CD4-positive, alpha-beta T cell treated with Interleukin-6 at 100 ng/mL for 8 hours (primary cell): ENCODE data around the gene EXD2.
"Not testable (repeated sequence)": the region's sequence is repeated elsewhere in the genome, so short reads cannot be mapped to it uniquely, and the experiment has no call there.

Experiments
- DNase-seq: peaks from one replicate; pipeline ENCODE4 v3.0.0-alpha.2; 2020; ENCODE audit warnings: mixed read lengths, low spot score

EXD2 gene

DNA sequence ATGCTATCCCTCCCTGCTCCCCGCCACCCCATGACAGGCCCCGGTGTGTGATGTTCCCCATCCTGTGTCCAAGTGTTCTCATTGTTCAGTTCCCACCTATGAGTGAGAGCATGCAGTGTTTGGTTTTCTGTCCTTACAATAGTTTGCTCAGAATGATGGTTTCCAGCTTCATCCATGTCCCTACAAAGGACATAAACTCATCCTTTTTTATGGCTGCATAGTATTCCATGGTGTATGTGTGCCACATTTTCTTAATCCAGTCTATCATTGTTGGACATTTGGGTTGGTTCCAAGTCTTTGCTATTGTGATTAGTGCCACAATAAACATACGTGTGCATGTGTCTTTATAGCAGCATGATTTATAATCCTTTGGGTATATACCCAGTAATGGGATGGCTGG is 86.1 kb downstream of the EXD2 start:
- DNase-seq, result not testable (repeated sequence)

DNA sequence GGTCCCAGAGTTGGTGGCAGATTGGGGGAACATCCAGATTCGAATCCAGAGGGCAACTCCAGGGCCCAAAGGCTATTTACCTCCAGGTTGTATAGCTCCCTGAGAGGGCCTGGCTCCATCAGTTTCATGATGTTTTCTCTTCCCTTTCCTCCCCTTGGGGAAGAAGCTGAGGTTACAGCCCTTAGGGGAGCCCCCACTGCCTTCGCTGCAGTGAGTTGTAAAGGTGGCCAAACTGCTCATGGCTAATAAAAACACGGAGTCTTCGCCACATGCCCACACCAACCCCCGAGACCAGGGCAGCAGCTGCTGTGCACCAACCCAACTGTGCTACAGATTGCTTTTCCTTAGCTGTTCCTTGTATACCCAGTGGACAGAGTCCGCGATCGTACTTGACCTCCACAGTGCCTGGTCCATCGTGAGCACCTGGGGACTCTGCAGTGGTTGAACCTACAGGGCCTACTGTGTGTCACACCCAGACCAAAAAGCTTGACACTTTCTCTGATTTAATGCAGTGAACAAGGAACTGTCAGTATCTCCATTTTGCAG is 89.5 kb downstream of the EXD2 start:
- no peak for DNase-seq

DNA sequence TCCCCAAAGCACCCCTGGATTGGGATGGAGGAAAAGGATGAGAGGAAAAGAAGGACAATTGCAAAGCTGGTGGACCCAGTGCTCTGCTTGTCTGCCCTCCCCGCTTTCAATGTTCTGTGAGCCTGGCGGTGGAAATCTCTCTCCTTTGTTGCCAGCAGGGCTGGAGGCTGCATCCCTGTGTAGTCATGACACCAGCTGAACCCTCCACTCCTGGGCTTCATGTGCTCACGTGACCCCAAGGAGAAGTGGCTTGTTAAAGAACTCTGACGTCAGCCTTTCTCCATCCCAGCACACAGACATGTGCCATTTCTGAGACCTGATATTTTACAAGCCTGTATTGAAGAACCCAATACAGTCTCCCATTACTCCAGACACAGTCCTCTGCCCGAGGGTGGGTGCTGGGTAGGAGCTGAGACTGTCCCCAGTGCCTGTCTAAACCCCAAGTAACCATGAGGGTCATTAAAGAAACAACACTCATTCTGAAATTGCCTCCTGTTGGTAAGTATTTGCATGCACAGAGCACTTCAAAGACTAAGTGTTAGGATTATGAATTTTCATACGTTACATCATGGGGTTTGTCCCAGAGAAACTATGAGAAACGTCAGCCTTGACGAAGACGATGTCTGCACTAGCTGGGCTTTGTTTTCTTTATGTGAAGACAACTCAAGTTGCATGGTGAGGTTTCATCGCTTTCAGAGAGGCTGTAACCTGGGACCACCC is 90.3 kb downstream of the EXD2 start:
- no peak for DNase-seq

DNA sequence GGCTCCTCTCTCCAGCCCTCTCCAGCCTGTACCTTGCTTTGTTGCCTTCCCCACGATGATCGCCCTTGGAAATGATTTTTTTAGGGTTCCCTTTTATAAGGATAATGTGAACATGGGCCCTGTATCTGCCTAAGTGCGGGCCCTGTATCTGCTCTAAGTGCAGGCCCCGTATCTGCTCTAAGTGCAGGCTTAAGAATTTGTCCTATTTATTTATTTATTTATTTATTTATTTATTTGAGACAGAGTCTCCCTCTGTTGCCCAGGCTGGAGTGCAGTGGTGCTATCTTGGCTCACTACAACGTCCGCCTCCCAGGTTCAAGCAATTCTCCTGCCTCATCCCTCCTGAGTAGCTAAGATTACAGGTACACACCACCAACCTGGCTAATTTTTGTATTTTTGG is 91.2 kb downstream of the EXD2 start:
- DNase-seq, result no peak

DNA sequence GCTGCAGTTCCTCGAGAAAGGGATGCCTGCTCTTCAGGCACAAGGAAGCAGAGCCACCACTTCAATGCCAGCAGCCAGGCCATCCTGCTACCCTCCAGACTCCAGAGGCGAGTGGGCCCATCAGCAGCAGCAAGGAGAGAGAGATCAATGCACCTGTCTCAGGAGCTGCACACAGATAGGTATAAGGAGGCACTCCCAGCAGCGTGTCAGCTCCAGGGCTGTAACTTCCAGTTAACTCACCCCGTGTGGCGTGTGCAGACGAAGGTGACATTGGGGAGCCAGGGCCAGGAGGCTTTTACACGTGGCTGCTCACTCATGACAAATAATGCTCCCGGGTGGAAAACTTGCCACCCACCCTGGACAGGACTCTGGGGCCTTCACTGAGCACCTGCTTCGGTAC is 92.9 kb downstream of the EXD2 start:
- DNase-seq, result no peak

DNA sequence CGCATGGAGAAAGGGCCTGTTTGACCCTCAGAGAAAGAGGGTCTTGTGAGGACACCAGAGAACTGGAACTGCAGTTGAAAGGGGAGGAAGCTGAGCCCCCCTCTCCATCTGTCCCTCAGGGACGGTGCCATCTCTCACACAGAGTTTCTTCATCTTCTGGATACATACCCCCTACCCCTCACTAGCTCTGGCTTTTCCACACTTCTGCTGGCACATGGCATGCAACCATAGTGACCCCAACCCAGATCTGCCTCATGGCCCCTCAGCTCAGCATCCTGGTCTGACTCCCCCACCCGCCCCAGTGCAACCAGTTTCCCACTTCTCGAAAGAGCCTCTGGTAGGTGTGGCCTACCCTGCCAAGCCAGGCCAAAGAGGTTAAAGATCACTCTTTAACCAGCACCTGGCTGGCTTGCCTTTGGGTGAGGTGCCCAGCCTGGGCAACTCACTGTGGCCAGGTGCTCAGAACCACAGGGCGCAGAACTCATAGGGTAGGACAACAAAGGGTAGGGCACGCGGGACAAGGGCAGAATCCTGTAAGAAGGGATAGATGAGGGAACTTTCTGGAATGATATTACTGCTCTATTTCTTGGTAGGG is 94.5 kb downstream of the EXD2 start:
- no peak for DNase-seq

DNA sequence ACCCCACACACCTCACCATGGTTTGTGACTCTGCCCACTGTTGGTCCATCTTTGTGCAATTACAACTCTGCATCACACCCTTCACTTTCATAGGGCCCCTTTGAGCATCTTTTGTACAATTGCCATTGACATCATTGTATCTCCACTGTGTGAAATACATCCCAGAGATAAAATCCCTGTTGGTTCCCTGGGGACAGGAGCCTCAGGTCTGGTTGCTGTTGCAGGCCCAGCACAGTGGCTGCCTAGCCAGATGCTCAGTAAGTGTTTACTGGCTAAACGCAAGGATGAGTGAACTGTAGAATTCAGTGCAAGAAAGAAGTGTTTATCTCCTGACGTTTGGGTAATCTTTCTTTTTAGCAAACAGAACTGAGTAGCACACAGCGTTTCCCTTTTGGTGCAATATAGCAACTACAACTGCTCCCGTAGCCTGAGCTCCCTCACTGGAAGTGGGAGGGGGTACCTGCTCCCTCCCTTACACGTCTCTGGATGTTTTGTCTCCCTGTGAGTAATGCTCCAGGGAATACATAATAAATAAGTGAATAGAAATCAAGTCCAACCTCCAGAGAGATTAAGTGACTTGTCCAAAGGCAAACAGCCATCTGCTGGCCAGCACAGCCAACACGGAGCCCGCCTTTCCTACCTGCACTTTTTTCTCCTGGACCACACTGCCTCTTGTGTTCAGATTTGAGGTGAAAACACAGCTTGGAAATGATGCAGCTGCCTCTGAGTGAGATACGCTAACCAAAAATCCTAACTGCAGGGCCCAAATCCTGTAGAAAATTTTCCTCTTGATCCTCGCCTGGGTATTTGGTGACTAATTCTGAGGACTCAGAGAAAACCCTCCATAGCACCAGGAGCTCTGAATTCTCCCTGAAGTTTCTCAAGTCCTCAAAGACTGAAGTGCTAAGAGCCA is 96.1 kb downstream of the EXD2 start:
- DNase-seq, result no peak

DNA sequence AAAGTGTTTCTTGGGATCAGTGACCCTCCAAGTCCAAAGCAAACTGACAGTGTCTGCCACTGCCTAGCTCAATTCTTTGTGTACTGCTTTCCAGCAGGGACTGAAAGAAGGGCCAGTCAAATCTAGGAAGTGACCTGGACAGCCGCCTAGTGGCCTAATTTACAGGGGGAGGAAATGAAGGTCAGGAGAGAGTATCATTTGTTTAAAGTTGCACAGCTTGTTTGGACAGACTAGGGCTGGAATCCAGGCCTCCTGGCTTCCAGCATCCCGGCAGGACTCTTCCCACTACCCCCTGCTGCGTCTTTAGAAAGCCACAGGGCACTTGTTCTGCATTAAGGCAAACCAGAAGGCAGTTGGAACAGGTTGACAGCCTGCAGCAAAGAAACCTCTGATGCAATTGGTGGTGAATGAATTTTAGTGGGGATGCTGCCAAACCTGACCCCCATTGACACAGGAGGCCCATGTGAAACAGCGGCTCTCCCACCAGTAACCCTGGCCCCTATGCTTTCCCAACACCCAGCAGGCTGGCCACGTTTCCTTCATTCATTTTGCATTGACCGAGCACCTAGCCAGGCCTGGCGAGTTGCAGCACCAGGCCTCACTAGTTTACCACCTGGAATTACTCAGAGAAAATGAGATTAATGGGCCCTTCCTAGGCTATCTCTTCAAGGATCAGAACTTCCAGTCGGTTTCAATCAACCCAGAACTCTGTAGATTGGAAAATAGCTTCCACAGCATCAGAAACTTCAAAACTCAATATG is 96.9 kb downstream of the EXD2 start:
- no peak for DNase-seq

DNA sequence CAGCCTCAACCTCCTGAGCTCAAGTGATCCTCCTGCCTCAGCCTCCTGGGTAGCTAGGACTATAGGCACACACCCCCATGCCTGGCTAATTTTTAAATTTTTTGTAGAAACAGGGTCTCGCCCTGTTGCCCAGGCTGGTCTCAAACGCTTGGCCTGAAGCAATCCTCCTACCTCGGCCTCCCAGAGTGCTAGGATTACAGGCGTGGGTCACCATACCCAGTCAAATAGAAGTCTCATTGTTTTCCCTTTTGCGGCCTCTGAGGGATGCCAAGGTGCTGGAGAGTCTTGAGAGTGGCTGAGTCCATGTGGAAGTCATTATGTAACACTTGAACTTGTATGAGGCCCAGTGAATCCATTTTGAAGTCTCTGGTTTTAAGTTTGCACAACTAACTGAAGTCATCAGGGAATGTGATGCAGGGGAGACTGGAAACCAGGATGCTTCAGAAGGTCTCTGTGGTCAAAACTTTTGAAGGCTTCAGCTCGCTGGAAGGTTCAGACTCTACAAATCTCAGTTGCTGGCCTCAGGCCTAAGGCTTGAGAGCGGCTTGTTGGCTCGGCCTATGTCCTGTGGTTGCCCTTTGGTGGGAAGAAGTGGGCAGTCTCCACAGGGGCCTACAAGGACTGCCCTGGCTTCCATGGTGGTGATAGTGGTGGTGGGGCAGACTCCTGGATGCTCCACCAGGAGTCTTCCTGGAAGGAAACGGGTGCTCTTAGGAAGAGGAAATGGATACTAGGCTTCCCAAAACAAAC is 97.8 kb downstream of the EXD2 start:
- no peak for DNase-seq

DNA sequence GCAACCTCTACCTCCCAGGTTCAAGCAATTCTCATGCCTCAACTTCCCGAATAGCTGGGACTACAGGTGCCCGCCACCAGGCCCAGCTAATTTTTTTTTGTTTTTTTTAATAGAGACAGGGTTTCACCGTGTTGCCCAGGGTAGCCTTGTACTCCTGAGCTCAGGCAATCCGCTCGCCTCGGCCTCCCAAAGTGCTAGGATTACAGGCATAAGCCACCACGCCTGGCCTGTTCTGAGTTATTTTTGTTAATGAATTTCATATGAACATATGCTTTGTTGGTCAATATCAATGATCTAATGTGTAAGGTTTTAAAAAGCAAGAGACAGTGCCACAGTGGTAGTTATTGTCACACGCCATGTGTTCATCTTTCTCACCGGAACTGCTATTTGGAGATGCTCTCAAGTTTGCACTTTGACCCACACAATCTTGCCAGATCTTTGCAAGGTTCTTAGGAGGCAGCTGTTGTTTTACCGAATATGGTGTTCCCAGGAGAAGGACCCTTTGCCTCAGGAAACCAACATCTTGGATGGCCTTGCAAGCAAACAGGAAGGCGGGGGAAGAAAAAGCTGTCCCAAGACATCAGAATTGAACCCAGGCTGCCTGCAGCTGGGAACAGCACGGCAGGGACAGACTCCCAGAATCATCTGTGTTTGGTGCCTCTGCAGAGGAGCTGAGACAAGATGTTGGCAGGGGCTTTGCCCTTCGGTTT is 98.7 kb downstream of the EXD2 start:
- no peak for DNase-seq

DNA sequence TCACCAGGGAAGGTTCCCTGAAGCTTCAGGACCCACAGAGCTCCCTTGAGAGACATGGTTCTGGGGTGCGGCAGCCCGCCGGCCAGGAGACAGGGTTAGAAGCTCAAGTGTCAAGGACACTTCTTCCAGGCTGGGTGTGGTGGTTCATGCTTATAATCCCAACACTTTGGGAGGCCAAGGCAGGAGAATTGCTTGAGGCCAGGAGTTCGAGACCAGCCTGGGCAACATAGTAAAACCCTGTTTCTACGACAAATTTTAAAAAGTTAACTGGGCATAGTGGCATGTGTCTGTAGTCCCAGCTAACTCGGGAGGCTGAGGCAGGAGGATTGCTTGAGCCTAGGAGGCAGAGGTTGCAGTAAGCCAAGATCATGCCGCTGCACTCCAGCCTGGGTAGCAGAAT is 99.6 kb downstream of the EXD2 start:
- not testable (repeated sequence) for DNase-seq

DNA sequence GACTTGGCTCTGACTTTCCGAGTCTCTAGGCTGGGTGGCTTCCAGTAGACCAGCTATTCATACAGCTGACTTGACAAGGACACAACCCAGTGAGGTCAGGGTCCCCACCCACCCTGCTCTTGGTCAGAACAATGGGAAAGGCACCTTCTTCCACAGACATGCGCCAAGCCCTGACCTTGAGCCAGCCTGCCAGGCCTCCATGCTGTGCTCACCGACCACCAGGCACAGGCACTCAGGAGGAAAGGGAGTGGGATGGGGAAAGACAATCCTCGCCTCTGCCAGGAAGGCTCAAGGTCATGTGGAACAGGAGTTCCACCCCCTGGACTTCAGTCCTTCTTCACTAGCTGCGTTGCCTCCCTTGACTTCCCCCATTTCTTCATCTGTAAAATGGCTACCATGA is 100.1 kb downstream of the EXD2 start:
- no peak for DNase-seq

DNA sequence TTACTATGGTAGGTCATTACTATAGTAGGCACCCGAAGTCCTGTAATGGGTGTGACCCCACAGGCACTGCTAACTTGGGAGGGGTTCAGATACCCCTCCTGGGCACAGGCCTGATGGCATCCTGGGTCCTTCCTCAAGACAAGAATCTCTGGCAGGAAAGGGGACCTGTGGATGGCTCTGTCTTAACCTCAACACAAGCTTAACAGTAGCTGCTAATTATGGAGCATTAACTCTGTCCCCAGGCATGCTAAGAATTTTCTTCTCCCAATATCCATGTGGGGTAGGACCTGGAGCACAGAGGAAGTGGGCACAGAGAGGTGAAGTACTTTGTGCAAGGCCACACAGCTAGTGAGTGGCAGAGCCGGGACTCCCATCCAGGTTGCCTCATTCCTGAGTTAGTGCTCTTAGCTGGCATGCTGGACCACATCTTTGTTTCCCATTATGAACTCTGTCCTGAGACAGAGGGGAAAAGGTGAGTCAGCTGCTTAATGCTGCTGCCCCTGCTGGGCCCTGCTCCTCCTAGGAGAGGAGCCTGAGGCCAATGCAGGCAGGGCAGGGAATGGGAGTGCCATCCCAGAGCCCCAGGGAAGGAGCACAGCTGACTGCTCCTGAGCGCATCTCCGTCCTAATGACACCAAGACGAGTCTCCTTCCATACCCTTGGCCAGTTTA is 100.7 kb downstream of the EXD2 start:
- no peak for DNase-seq
